ENCODE measurements around the gene CCDC71. TPM values are rescaled to one million over a fixed set of nuclear protein-coding genes. Genes with fewer than 3 reads are reported as not detected.

CCDC71 gene
- total RNA-seq, 1 donor from 2014 or later, result 31.6 TPM

DNA sequence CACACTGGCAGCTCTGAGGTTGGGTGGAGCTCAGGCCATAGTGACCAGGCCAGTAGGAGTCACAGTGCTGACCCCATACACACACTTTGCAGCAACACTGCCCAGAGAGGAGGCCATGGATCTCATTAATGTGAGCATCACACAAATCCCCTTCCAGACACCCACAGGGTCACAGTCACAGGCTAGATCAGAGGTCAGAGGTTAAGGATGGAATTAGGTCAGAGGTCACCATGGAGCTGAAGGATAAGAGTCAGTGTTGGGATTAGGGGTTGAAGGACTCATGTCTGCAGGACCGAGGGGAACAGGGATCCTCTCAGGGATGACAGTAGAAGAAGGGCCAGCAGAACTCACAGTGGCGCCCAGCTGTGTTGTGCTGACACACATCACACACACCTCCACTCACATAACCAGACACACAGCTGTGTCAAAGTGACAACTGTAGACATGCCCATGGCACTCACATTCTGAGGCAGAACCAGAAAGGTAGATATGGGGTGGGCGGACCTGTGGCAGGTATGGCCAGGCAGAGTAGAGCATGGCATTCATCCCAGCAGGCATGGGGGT is 12.7 kb downstream of the CCDC71 start:
- Histone ChIP-seq H3K27me3 (no peaks in the 10 kb centered on the region), H3K4me3 (no peak overlapping the region), H3K9me3 (no peaks in the 10 kb centered on the region), H3K27ac (no peak overlapping the region), H3K36me3 (no peaks in the 10 kb centered on the region), H3K4me1 (no peaks in the 10 kb centered on the region)
- no peak for DNase-seq (ENCODE audit: low spot score in 2 of 2)
- no peak for TF ChIP-seq CTCF (IDR thresholded peaks at IDR 0.05)
- intact Hi-C loops (cut with DNase I), result no loop called here

- no peaks in the 10 kb centered on the region for H3K27me3 ChIP-seq
- H3K36me3 ChIP-seq, result no peaks in the 10 kb centered on the region
- no peak overlapping the region for H3K27ac ChIP-seq
- TF ChIP-seq CTCF (IDR thresholded peaks at IDR 0.05), result no peak
- no peak overlapping the region for H3K4me3 ChIP-seq
- intact Hi-C loops (cut with DNase I), result no loop called here
- H3K4me1 ChIP-seq, result no peaks in the 10 kb centered on the region
- DNase-seq (ENCODE audit: low spot score in 2 of 2), result no peak
- H3K9me3 ChIP-seq, result no peaks in the 10 kb centered on the region
These were observed 14.5 kb downstream of the CCDC71 start for GRCh38 chr3:49151610-49152009.

DNA sequence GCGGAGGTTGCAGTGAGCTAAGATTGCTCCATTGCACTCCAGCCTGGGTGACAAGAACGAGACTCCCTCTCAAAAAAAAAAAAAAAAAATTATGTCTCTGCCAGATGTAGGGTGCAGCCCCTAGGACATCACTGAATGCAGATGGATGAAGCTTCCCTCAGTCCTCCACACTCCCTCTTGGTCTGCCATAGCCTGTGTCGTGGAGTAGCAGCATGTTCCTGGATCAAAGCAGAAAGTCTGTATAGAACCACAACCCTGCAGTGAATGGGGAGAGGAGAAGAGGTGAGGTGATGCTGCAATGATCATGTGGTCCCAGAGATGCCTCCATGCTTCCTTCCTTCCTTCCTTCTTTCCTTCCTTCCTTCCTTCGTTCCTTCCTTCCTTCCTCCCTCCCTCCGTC is 18.0 kb downstream of the CCDC71 start:
- H3K36me3 ChIP-seq, result no peaks in the 10 kb centered on the region
- no peak for DNase-seq (ENCODE audit: low spot score in 2 of 2)

DNA sequence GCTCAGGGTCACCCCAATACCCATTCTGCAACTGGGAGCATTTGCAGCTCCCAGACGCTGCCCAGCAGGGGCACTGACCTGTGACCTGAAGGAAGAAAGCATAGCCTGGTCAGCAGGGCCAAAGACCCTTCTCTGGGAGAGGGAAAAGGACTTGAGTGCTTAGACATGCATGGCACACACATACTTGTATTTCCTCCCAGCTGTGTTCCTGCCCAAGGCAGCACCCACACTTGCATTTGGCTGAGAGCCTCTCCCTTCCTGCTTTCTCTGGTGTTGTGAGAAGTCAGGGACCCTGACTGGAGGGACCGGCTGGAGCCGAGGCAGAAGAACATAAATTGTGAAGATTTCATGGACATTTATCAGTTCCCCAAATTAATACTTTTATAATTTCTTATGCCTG is 26.1 kb downstream of the CCDC71 start:
- H3K36me3 ChIP-seq, result no peaks in the 10 kb centered on the region
- H3K4me3 ChIP-seq, result no peak overlapping the region
- no peak for TF ChIP-seq CTCF (IDR thresholded peaks at IDR 0.05)
- no peaks in the 10 kb centered on the region for H3K9me3 ChIP-seq
- H3K27me3 ChIP-seq, result no peaks in the 10 kb centered on the region
- no peak overlapping the region for H3K27ac ChIP-seq
- DNase-seq (ENCODE audit: low spot score in 2 of 2), result no peak
- intact Hi-C loops (cut with DNase I), result no loop called here
- H3K4me1 ChIP-seq, result no peaks in the 10 kb centered on the region

More for the DNA sequence above, 18.0 kb downstream of the CCDC71 start:
- Histone ChIP-seq H3K4me1 (no peaks in the 10 kb centered on the region), H3K27ac (no peak overlapping the region), H3K4me3 (no peak overlapping the region), H3K9me3 (no peaks in the 10 kb centered on the region), H3K27me3 (no peaks in the 10 kb centered on the region)
- intact Hi-C loops (cut with DNase I), result no loop called here
- no peak for TF ChIP-seq CTCF (IDR thresholded peaks at IDR 0.05)

DNA sequence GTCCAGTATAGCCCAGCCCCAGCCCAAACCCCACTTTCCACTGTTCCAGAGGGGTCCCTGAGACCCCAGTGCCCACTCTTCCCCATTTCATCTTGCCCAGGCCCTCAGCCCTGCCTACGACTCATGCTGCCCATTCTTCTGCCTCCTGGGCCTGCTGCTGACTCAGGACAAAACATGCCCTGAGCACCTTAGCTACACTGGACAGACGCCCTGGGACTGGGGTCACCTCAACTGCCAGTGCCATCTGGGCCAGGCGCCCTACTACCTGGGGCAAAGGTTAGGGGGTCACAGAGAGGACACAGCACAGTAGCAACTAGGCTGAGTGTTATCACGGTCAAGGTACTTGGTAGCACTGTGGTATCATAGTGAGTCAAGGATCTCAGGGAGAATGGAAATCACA is 30.6 kb downstream of the CCDC71 start:
- Histone ChIP-seq H3K27me3 (no peaks in the 10 kb centered on the region), H3K9me3 (no peaks in the 10 kb centered on the region), H3K36me3 (peaks cover 0 to 5% of the 10 kb centered on the region in 2 donors), H3K27ac (no peak overlapping the region), H3K4me3 (no peak overlapping the region), H3K4me1 (peaks cover 9 to 24% of the 10 kb centered on the region in 2 donors)
- intact Hi-C loops (cut with DNase I), result no loop called here
- DNase-seq (ENCODE audit: low spot score in 2 of 2), result no peak
- TF ChIP-seq CTCF (IDR thresholded peaks at IDR 0.05), result no peak

Measured in ascending aorta (tissue), 2 donors.